Esophagus muscularis mucosa (tissue), 4 donors: Measurements from ENCODE around the gene CTDSP2. TPM values are rescaled to one million over a fixed set of nuclear protein-coding genes. Genes with fewer than 3 reads are reported as not detected.
A peak's percentile ranks its signal among the peaks of the same experiment; 100 is the strongest.

Experiments used
- DNase-seq: peaks from one replicate; pipeline ENCODE4 v3.0.0-alpha.2; 2017; ENCODE audit errors: extremely low spot score
- H3K27ac ChIP-seq, 4 donors: fragments of 200-600 bp; sonication (generic); replicated peaks in 1 of 4; 1 replicate in 3 of 4; 2 replicates in 1 of 4; pipeline ENCODE4 v1.5.1; 2016 to 2019; ENCODE audit warnings: mild to moderate bottlenecking in 1 of 4
- H3K27me3 ChIP-seq, 4 donors: fragments of 200-600 bp; sonication (generic); one replicate each; pipeline versions ENCODE4 v1.5.1 to v1.6.0; 2016 to 2019
- H3K36me3 ChIP-seq, 4 donors: fragments of 200-600 bp; sonication (generic); one replicate each; pipeline ENCODE4 v1.5.1; 2016 to 2019
- H3K4me1 ChIP-seq, 4 donors: fragments of 200-600 bp; sonication (generic); one replicate each; pipeline ENCODE4 v1.5.1; 2016 to 2019
- H3K4me3 ChIP-seq, 4 donors: fragments of 200-600 bp; sonication (generic); 1 replicate in 2 of 4; 2 replicates in 2 of 4; pipeline ENCODE4 v1.5.1; 2016 to 2019; ENCODE audit warnings: mild to moderate bottlenecking in 4 of 4, moderate library complexity in 1 of 4
- H3K9me3 ChIP-seq, 4 donors: fragments of 200-600 bp; sonication (generic); 1 replicate in 3 of 4; 2 replicates in 1 of 4; pipeline ENCODE4 v1.5.1; 2016 to 2019
- EP300 ChIP-seq: sonication (generic); formaldehyde crosslinking; IDR thresholded peaks from one replicate; pipeline ENCODE4 v1.6.1; 2017; ENCODE audit warnings: antibody characterized with exemption
- POLR2A ChIP-seq: fragments of 450-650 bp; IDR thresholded peaks from one replicate; pipeline ENCODE4 v1.6.1; 2017; ENCODE audit warnings: antibody characterized with exemption, moderate library complexity, mild to moderate bottlenecking, low read depth
- POLR2AphosphoS5 ChIP-seq, 2 donors: sonication (generic); formaldehyde crosslinking; IDR thresholded peaks; one replicate each; pipeline ENCODE4 v1.6.1; 2017; ENCODE audit warnings: antibody characterized with exemption in 2 of 2
- WGBS: methylation state at CpG from one replicate; pipeline ENCODE4 v1.1.5; 2018; 5-methylcytosine and 5-hydroxymethylcytosine counted together
- intact Hi-C: fragments of 100-400 bp; cut with DNase I; formaldehyde crosslinking; loops from one replicate; pipeline ENCODE4 v1.15.1; 2023
- total RNA-seq, 4 donors: library from RNA; depleted of rRNA; stranded (reverse); fragments of >200 nt; gene quantifications; one replicate each; pipeline versions ENCODE4 v1.1.0 to v1.2.1, GENCODE V29; 2016
- TF ChIP-seq, protein P1 (sequence below), 3 experiments: fragments of 200-600 bp in 2 of 3; fragments of 450-650 bp in 1 of 3; sonication (generic) in 2 of 3; IDR thresholded peaks; one replicate each; pipeline ENCODE4 v1.5.1; 2017 to 2019; ENCODE audit warnings: antibody characterized with exemption in 3 of 3, mild to moderate bottlenecking in 2 of 3, moderate library complexity in 1 of 3

CTDSP2 gene
- total RNA-seq, 4 donors from 2014 or later = 127 to 249 (median 196) TPM

DNA sequence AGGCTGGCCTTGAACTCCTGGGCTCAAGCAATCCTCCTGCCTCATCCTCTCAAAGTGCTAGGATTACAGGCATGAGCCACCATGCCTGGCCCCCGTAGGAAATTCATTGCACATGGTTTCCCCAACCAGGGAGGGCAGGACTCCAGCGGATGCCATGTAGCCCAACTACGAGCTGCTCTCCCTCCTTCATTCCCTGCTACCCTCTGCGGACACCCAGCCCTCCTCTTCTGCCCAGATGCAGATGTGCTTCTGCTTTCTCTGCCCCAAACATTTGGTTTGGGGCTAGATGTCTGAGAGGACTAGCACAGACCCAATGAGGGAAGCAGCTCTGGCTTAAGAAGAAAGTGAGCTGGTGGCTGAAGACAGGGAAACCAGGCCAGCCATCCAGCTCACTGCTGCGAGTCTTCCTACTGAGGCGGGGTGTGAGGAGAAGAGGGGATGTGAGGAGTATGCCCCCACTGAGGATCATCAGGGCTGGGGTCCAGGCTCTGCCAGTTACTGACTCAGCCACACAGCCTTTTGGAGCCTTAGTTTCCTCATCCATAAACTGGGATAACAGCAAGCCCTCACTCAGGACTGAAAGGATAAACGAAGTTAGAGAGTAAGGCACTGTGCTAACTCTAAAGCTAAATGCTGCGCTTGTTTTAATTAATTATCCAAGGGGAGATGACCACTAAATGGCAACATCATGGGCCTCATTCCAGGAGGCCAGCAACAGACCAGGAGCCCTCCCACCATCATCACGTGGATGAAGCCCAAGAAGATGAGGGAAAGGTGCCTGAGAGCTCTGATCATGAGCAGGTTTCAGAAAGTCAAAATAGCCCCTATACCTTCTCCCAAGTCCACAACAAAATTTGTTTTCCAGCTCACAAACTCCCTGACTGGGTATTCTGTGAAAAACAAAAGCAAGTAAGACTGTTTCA lies 10.9 kb downstream of the CTDSP2 start:
- H3K4me1 ChIP-seq = peaks cover 99 to 100% (median 100%) of the 10 kb centered on the region in 4 donors
- WGBS = 25% methylated on average over 9 of the region's 9 CpGs
- peaks cover 0 to 8% (median under 1%) of the 10 kb centered on the region in 4 donors for H3K36me3 ChIP-seq
- H3K4me3 ChIP-seq = peak overlapping the region; percentile 25 to 47 (median 32)
- no peak for DNase-seq
- H3K27me3 ChIP-seq = no peaks in the 10 kb centered on the region
- peak overlapping the region; percentile 67 to 100 (median 83) for H3K27ac ChIP-seq
- intact Hi-C loops = loop anchor here (2.0 kb wide), 1 partner anchor 67 kb away; no protein-coding TSS in a partner anchor
- no peaks in the 10 kb centered on the region for H3K9me3 ChIP-seq
- TF ChIP-seq POLR2AphosphoS5 (IDR thresholded peaks at IDR 0.05) = no peak
- TF ChIP-seq, protein P1, sequence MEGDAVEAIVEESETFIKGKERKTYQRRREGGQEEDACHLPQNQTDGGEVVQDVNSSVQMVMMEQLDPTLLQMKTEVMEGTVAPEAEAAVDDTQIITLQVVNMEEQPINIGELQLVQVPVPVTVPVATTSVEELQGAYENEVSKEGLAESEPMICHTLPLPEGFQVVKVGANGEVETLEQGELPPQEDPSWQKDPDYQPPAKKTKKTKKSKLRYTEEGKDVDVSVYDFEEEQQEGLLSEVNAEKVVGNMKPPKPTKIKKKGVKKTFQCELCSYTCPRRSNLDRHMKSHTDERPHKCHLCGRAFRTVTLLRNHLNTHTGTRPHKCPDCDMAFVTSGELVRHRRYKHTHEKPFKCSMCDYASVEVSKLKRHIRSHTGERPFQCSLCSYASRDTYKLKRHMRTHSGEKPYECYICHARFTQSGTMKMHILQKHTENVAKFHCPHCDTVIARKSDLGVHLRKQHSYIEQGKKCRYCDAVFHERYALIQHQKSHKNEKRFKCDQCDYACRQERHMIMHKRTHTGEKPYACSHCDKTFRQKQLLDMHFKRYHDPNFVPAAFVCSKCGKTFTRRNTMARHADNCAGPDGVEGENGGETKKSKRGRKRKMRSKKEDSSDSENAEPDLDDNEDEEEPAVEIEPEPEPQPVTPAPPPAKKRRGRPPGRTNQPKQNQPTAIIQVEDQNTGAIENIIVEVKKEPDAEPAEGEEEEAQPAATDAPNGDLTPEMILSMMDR (IDR thresholded peaks at IDR 0.05) = no peak
- TF ChIP-seq POLR2A = no peak
- TF ChIP-seq EP300 = no peak

DNA sequence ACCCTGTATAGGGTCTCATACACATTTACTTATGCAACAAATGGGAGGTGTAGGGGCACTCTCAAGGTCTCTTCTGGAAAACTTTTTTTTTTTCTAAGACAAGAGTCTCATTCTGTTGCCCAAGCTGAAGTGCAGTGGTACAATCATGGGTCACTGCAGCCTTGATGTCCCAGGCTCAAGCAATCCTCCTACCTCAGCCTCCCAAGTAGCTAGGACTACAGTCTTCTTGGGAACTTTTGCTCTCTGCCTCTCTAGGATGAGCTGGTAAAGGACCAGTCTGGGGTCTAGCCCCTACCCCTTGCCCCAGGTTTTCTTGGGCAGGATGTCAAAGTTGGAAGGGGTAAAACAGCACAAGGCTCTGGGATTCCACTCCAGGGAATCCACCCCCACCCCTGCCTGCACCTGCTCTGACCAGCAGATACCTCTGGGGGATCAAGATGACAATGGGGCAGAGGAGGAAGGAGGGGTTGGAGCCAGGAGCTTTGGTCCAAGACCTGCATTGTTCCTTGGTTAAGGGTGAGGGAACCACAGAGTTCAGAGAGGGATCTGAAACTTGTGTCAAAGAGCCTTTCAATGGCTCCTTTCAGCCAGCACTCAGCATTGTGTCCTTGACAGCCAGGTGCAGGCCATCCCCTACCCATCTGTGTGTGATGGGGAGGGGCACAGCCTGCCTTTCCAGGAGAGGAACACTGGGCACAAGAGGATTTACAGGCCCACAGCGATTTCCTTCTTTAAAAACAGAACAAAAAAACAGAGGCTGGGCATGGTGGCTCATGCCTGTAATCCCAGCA lies 12.2 kb downstream of the CTDSP2 start:
- intact Hi-C loops = loop anchor here (2.0 to 5.0 kb wide), 2 partner anchors 52 to 69 kb away; partner anchors contain the start of gene TSFM
- WGBS = no CpG with 5 or more reads among the region's 1 CpG

DNA sequence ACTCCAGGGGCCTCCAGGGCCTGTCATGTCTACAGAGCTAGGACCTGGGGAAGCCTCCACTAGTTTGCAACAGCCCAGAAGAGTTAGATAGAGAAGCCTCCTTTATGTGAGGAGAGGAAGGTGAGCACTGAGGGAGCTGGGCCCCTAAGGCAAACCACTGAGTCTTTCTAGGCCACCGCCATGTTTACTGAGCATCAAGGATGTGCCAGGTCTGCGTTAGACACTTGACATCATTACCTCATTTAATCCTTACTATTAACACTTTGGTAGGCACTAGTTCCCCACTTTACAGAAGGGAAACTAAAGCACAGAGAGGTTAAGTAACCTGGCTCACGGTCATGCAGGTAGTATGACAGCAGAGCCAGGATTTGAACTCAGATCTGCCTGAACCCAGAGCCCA lies 12.9 kb downstream of the CTDSP2 start:
- peak overlapping the region; percentile 7 to 26 (median 18) for H3K4me3 ChIP-seq
- intact Hi-C loops = loop anchor here (2.0 to 5.0 kb wide), 2 partner anchors 51 to 69 kb away; partner anchors contain the start of gene TSFM
- H3K36me3 ChIP-seq = peaks cover 8 to 23% (median 9%) of the 10 kb centered on the region in 4 donors
- WGBS = 51% methylated on average over 3 of the region's 3 CpGs
- H3K4me1 ChIP-seq = peaks cover 99 to 100% (median 100%) of the 10 kb centered on the region in 4 donors
- DNase-seq = no peak
- peak overlapping the region; percentile 15 to 100 (median 70) for H3K27ac ChIP-seq
- TF ChIP-seq, protein P1 (IDR thresholded peaks at IDR 0.05) = no peak
- no peak for TF ChIP-seq POLR2A
- no peaks in the 10 kb centered on the region for H3K27me3 ChIP-seq
- H3K9me3 ChIP-seq = no peaks in the 10 kb centered on the region

More for the DNA sequence above, 12.2 kb downstream of the CTDSP2 start:
- Histone ChIP-seq H3K9me3 (no peaks in the 10 kb centered on the region), H3K4me3 (peak overlapping the region in 1 of 4 donors; percentile 19), H3K27ac (peak overlapping the region; percentile 15 to 100 (median 70)), H3K36me3 (peaks cover 2 to 16% (median 3%) of the 10 kb centered on the region in 4 donors), H3K4me1 (peaks cover 99 to 100% (median 100%) of the 10 kb centered on the region in 4 donors), H3K27me3 (no peaks in the 10 kb centered on the region)
- DNase-seq = no peak
- TF ChIP-seq, protein P1 (IDR thresholded peaks at IDR 0.05) = no peak
- TF ChIP-seq EP300 (no peak), POLR2AphosphoS5 (IDR thresholded peaks at IDR 0.05) (no peak), POLR2A (no peak)

DNA sequence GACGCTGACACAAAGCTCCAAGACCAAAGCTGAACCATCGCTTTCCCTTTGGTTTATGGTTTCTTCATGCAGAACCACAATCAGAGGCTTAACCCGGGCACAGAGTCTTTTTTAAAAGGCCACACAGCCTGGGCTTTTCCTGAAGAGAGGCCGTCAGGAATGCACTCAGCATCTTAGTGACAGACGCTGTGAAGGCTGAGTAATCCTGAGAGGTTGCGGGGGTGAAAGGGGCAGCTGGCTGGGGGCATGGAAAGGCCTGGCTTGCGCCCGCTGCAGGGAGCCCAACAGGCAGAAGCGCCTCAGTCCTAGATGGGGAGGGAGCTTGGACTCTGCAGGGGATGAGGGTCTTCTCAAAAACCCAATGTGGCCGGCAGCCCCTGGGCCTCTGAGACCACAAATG lies 13.6 kb downstream of the CTDSP2 start:
- 26% methylated on average over 10 of the region's 10 CpGs for WGBS
- H3K4me1 ChIP-seq = peaks cover 92 to 100% (median 97%) of the 10 kb centered on the region in 4 donors
- intact Hi-C loops = loop anchor here (5.0 kb wide), 1 partner anchor 51 kb away; the partner anchor contains the start of gene TSFM
- H3K27ac ChIP-seq = peak overlapping the region; percentile 15 to 100 (median 70)
- peaks cover 15 to 30% (median 16%) of the 10 kb centered on the region in 4 donors for H3K36me3 ChIP-seq
- no peak for TF ChIP-seq POLR2AphosphoS5 (IDR thresholded peaks at IDR 0.05)
- TF ChIP-seq, protein P1 (IDR thresholded peaks at IDR 0.05) = no peak
- TF ChIP-seq POLR2A = no peak
- no peak for TF ChIP-seq EP300
- H3K27me3 ChIP-seq = no peaks in the 10 kb centered on the region
- DNase-seq = no peak
- H3K4me3 ChIP-seq = peak overlapping the region; percentile 7 to 26 (median 18)
- H3K9me3 ChIP-seq = no peaks in the 10 kb centered on the region
